HL-60 (cell line): Measurements from ENCODE around the gene PDE8B.

Experiments used
- GABPA ChIP-seq: IDR thresholded peaks from 2 replicates; pipeline ENCODE4 v1.6.1; 2012; ENCODE audit warnings: low read depth
- POLR2AphosphoS5 ChIP-seq: IDR thresholded peaks from 2 replicates; pipeline ENCODE4 v1.6.1; 2012; ENCODE audit warnings: low read depth
- REST ChIP-seq: IDR thresholded peaks from 2 replicates; pipeline ENCODE4 v1.6.1; 2012; ENCODE audit warnings: low read depth; ENCODE audit not compliant: insufficient replicate concordance
- SPI1 ChIP-seq: IDR thresholded peaks from 2 replicates; pipeline ENCODE4 v1.6.1; 2012; ENCODE audit warnings: low read depth, mild to moderate bottlenecking, borderline replicate concordance
- TF ChIP-seq, protein P1 (sequence below): IDR thresholded peaks from one replicate; pipeline ENCODE4 v1.5.1; 2011; ENCODE audit warnings: low read length, control low read depth, inconsistent platforms; ENCODE audit not compliant: insufficient read depth

- TF ChIP-seq POLR2AphosphoS5 = no peak
- TF ChIP-seq, protein P1, sequence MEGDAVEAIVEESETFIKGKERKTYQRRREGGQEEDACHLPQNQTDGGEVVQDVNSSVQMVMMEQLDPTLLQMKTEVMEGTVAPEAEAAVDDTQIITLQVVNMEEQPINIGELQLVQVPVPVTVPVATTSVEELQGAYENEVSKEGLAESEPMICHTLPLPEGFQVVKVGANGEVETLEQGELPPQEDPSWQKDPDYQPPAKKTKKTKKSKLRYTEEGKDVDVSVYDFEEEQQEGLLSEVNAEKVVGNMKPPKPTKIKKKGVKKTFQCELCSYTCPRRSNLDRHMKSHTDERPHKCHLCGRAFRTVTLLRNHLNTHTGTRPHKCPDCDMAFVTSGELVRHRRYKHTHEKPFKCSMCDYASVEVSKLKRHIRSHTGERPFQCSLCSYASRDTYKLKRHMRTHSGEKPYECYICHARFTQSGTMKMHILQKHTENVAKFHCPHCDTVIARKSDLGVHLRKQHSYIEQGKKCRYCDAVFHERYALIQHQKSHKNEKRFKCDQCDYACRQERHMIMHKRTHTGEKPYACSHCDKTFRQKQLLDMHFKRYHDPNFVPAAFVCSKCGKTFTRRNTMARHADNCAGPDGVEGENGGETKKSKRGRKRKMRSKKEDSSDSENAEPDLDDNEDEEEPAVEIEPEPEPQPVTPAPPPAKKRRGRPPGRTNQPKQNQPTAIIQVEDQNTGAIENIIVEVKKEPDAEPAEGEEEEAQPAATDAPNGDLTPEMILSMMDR = no peak
- TF ChIP-seq REST = no peak
- no peak for TF ChIP-seq GABPA
- no peak for TF ChIP-seq SPI1
Measured at GRCh38 chr5:77402796-77403195, 192.3 kb downstream of the PDE8B start.
